ENCODE data around the gene RALA.
"Not testable (repeated sequence)": the region's sequence is repeated elsewhere in the genome, so short reads cannot be mapped to it uniquely, and the experiment has no call there.

Gene RALA

GRCh38 chr7:39645482-39646407 lies 22.4 kb downstream of the RALA start:
- no peak for DNase-seq (ENCODE audit: low read depth)

- no peak for DNase-seq (ENCODE audit: low read depth)
Measured at GRCh38 chr7:39647816-39648215, 24.4 kb downstream of the RALA start.

GRCh38 chr7:39650676-39651075 lies 27.3 kb downstream of the RALA start:
- DNase-seq (ENCODE audit: low read depth), result no peak

DNA sequence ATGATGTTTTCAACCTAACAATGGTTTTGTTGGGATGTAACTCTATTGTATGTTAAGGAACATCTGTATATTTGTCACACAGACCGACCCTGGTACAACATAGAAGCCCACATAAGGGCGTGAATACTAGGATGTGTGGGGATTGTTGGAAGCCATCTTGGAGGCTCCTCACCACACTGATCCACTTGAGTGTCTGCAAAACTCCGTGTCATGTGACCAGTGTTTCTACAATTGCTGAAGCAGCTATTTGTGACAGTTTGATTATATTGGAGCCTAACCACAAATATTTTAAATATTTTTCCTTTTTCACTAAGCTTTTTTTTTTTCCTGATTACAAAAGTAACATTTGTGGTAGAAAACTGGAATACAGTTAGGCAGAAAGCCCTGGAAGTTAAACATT lies 27.9 kb downstream of the RALA start:
- DNase-seq (ENCODE audit: low read depth), result no peak

DNA sequence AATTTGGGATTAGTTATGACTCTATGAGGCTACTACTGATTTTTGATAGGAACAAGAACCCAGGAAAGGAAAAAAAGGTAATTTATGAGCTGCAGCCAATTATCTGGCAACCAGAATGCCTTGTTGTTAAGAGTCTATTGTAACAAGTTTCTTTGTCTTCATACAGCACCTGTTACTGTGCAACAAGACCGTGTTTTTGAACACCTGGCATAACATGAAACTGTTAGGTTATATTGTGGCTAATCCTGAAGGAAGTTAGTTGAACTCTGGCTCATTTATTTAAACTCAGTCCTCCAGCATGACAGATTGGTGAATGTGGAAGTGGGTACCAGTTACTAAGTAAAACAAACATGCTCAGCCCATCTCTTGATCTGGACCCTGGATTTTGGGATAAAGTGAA lies 33.0 kb downstream of the RALA start:
- no peak for DNase-seq (ENCODE audit: low read depth)

DNA sequence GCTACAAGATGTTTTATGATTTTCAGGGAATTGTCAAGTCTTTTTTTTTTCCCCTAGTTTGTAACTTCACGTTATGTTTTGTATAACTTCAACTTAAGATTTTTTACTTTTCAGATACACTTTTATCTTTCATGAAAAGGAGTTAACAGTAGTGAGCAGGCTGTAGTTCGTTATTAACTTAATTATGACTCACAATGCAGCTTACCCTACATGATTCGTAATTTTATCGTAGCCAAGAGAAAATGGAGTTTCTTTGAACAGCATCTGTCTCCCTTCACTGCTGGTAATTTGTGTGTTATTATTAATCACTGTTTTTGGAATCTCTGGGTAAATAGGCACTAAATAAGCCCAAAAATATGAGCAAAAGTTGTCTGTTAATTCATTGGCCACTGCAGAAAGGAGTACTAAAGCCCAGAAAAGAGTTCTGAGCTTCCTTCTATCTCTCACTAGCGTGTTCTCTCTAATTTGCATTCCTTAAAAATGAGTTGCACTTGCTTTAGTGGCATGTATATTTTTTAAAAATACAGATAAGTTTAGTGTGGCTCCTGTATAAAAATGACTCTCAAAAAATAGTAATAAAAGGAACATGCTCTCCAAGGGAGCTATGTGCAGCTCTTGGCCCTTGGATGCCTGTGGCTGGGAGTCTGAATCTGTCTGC lies 36.1 kb downstream of the RALA start:
- no peak for DNase-seq (ENCODE audit: low read depth)

DNA sequence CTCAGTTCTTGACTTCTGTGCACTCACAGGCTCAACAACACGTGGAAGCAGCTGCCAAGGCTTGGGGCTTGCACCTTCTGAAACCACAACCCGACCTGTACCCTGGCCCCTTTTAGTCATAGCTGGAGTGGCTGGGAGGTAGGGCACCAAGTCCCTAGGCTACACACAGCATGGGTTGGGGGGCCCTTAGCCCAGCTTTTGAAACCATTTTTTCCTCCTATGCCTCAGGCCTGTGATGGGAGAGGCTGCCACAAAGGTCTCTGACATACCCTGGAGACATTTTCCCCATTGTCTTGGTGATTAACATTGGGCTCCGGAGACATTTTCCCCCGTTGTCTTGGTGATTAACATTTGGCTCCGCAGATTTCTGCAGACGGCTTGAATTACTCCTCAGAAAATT lies 38.6 kb downstream of the RALA start:
- DNase-seq (ENCODE audit: low read depth), result no peak

- DNase-seq (ENCODE audit: low read depth), result no peak
Measured at GRCh38 chr7:39663263-39663662, 39.9 kb downstream of the RALA start.

DNA sequence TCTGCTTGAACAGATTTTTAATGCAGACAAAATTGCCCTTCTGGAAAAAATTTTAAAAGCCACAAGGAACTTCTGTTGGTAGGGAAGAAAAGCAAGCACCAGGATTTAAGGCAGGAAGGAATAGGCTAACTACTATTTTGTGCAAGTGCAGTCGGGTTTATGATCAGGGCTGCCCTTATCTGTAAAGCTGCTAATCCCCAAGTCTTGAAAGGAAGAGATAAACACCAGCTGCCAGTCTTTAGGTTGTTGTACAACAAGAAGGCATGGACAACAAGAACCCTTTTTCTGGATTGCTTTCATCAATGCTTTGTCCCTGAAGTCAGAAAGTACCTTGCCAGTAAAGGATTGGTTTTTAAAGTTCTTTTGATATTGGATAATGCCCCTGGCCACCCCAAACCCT lies 40.7 kb downstream of the RALA start:
- no peak for DNase-seq (ENCODE audit: low read depth)

DNA sequence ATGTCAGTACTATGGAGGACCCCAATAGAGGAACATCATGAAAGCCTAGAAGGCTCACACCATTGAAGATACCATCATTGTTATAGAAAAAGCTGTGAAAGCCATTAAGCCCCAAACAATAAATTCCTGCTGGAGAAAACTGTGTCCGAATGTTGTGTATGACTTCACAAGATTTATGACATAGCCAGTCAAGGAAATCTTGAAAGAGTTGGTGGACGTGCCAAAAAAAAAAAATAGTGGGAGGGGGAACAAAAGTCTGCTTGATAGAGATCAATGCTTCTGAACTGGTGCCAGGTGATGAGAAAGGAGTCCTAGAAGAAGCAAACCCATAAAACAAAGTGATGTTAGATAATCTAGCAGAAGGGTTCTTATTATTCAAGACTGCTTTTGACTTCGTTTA lies 41.2 kb downstream of the RALA start:
- DNase-seq (ENCODE audit: low read depth), result no peak

DNA sequence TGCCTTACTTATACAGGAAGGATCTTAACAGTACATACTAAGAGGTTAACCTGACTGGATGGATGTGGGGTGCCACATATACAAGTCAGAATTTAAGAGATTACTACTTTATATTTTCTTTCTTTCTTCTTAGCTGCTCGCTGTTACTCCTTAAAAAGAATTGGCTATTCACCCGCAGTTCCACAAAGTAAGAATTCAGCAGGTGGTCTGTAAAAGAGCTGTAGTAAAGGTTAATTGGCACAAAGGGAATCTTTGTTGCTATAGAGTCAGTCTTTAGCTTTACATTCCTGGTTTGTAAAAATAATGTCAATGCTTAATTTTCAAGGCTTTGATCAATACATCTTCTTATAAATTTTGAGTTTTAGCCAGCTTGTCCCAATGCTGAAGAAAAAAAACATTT lies 43.2 kb downstream of the RALA start:
- no peak for DNase-seq (ENCODE audit: low read depth)

GRCh38 chr7:39667341-39667923 lies 44.1 kb downstream of the RALA start:
- DNase-seq (ENCODE audit: low read depth), result no peak

GRCh38 chr7:39668280-39668679 lies 44.9 kb downstream of the RALA start:
- not testable (repeated sequence) for DNase-seq (ENCODE audit: low read depth)

GRCh38 chr7:39670052-39670451 lies 46.7 kb downstream of the RALA start:
- DNase-seq (ENCODE audit: low read depth), result no peak

GRCh38 chr7:39670934-39671333 lies 47.6 kb downstream of the RALA start:
- no peak for DNase-seq (ENCODE audit: low read depth)

DNA sequence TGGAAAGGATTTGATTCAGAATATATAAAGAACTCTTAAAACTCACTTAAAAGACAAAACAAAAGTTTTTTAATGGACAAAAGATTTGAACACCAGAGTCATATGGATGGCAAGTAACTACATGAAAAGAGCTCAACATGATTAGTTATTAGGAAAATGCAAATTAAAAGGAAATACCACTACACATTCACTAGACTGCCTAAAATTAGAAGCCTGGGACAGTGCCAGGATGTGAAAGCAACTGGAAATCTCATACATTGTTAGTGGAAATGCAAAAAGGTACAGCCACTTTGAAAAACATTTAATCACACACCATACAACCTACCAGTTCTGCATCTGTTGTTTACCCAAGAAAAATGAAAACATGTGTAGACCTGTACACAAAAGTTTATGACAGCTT lies 48.8 kb downstream of the RALA start:
- DNase-seq (ENCODE audit: low read depth), result no peak

DNA sequence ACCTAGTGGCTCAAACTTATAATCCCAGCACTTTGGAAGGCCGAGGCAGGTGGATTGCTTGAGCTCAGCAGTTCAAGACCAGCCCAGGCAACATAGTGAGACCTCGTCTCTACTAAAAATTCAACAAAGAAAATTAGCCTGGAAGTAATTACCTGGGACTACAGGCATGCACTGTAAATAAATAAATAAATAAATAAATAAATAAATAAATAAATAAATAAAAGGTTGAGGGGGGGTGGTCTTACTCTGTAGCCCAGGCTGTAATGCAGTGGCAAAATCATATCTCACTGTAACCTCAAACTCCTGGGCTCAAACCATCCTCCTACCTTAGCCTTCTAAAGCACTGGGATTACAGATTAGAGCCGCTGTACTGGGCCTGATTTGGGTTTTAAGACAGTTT lies 50.5 kb downstream of the RALA start:
- no peak for DNase-seq (ENCODE audit: low read depth)

- no peak for DNase-seq (ENCODE audit: low read depth)
Measured at GRCh38 chr7:39674406-39674805, 51.0 kb downstream of the RALA start.

GRCh38 chr7:39676346-39676745 lies 53.0 kb downstream of the RALA start:
- no peak for DNase-seq (ENCODE audit: low read depth)

GRCh38 chr7:39678930-39679709 lies 55.7 kb downstream of the RALA start:
- no peak for DNase-seq (ENCODE audit: low read depth)

DNA sequence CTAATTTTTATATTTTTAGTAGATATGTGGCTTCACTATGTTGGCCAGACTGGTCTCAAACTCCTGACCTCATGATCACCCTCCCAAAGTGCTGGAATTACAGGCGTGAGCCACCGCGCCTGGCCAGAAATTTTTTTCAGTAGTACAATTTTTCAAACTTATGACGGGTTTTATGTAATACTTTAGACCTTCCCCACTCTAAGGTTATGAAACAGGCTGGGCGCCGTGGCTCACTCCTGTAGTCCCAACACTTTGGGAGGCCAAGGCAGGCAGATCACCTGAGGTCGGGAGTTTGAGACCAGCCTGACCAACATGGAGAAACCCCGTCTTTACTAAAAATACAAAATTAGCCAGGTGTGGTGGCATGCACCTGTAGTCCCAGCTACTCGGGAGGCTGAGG lies 56.5 kb downstream of the RALA start:
- DNase-seq (ENCODE audit: low read depth), result not testable (repeated sequence)

DNA sequence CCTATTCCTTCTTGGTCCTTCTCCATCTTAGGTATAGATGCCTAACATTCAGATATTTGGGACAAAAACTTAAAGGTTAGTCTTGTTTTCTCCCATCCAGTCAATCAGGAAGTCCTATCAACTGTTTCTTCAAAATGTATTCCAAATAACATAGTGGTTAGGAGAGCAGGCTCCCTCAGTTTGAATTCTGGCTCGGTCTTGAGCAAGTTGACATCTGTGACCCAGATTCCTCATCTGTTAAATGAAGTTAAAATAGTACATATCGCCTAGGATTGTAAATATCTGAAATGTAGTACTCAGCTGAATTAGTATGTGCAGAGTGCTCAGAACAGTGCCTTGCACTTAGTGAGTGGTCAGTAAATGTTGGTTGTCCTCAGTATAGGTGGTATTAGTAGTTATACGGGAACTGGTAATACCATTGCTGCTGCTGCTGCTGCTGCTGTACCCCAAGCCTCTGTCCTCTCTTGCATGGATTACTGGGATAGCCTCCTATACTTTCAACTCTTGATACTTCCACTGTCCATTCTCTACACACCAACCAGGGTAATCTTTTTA lies 58.6 kb downstream of the RALA start:
- no peak for DNase-seq (ENCODE audit: low read depth)

All from activated T-cell treated with anti-CD3 and anti-CD28 coated beads for 24 hours (primary cell).